ENCODE measurements around the gene SLA2. TPM values are rescaled to one million over a fixed set of nuclear protein-coding genes. Genes with fewer than 3 reads are reported as not detected.

The SLA2 gene
- polyA plus RNA-seq, 1 donor from 2014 or later = 0.33 TPM

DNA sequence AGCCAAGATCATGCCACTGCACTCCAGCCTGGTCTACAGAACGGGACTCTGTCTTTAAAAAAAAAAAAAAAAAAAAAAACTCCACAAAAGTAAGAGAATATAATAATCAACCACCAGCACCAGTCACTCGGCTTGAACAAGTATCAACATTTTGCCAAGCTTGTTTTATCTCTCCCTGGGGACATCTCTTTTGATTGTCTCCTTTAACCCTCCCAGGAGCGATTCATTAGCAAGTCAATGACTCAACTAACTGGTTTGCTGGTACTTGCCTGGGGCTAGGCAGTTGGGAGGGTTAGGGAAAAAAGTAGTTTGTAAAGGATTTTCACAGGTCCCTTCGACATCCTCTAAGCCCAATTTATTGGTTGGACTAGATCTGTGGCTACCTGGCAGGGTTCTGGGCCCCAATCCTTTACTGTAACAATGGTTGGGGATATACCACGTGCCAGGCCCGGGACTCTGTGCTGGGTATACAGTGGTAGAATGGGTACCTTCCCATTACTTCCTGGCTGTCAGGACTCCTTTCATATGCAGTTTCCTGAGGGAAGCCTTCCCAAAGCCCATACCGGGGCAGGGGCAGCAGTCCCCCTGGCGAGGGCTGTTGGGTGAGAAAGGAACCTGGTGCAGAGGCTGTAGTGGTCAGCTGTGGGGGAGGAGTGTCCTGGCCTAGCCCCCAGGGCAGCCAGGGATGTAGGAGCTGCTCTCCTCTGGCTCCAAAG lies 60.4 kb downstream of the SLA2 start:
- Histone ChIP-seq H2AFZ (ENCODE audit: low read depth, low read length) (no peak overlapping the region), H3K4me3 (ENCODE audit: low read length) (no peak overlapping the region), H3K27ac (ENCODE audit: low read length) (no peak overlapping the region), H4K20me1 (ENCODE audit: insufficient read depth) (no peaks in the 10 kb centered on the region), H3K79me2 (replicated peaks; ENCODE audit: insufficient read depth, low read length) (no peaks in the 10 kb centered on the region), H3K9me2 (ENCODE audit: insufficient read depth, low read length) (no peaks in the 10 kb centered on the region), H3K9me3 (ENCODE audit: low read length) (no peaks in the 10 kb centered on the region), H3K4me2 (ENCODE audit: low read length) (no peak overlapping the region), H3K36me3 (ENCODE audit: insufficient read depth, low read length) (no peaks in the 10 kb centered on the region), H3K9ac (ENCODE audit: low read length) (no peak overlapping the region), H3K27me3 (ENCODE audit: insufficient read depth, low read depth, low read length) (no peaks in the 10 kb centered on the region), H3F3A (ENCODE audit: insufficient read depth, low read length, poor library complexity, severe bottlenecking) (no peaks in the 10 kb centered on the region)
- TF ChIP-seq MXI1 (conservative IDR thresholded peaks at IDR 0.05; ENCODE audit: poor library complexity, severe bottlenecking) = no peak
- TF ChIP-seq POLR2AphosphoS5 (IDR thresholded peaks at IDR 0.05) = no peak
- TF ChIP-seq, protein P1, sequence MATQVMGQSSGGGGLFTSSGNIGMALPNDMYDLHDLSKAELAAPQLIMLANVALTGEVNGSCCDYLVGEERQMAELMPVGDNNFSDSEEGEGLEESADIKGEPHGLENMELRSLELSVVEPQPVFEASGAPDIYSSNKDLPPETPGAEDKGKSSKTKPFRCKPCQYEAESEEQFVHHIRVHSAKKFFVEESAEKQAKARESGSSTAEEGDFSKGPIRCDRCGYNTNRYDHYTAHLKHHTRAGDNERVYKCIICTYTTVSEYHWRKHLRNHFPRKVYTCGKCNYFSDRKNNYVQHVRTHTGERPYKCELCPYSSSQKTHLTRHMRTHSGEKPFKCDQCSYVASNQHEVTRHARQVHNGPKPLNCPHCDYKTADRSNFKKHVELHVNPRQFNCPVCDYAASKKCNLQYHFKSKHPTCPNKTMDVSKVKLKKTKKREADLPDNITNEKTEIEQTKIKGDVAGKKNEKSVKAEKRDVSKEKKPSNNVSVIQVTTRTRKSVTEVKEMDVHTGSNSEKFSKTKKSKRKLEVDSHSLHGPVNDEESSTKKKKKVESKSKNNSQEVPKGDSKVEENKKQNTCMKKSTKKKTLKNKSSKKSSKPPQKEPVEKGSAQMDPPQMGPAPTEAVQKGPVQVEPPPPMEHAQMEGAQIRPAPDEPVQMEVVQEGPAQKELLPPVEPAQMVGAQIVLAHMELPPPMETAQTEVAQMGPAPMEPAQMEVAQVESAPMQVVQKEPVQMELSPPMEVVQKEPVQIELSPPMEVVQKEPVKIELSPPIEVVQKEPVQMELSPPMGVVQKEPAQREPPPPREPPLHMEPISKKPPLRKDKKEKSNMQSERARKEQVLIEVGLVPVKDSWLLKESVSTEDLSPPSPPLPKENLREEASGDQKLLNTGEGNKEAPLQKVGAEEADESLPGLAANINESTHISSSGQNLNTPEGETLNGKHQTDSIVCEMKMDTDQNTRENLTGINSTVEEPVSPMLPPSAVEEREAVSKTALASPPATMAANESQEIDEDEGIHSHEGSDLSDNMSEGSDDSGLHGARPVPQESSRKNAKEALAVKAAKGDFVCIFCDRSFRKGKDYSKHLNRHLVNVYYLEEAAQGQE (IDR thresholded peaks at IDR 0.05; ENCODE audit: borderline replicate concordance) = no peak
- TF ChIP-seq TAF1 (IDR thresholded peaks at IDR 0.05; ENCODE audit: low read depth) = no peak
- TF ChIP-seq EP300 (conservative IDR thresholded peaks at IDR 0.05; ENCODE audit: poor library complexity, severe bottlenecking) = no peak
- TF ChIP-seq SMC3 (conservative IDR thresholded peaks at IDR 0.05; ENCODE audit: poor library complexity) = no peak
- no peak for TF ChIP-seq EZH2 (IDR thresholded peaks at IDR 0.05; ENCODE audit: borderline replicate concordance, insufficient read depth, low read length, poor library complexity, severe bottlenecking)

DNA sequence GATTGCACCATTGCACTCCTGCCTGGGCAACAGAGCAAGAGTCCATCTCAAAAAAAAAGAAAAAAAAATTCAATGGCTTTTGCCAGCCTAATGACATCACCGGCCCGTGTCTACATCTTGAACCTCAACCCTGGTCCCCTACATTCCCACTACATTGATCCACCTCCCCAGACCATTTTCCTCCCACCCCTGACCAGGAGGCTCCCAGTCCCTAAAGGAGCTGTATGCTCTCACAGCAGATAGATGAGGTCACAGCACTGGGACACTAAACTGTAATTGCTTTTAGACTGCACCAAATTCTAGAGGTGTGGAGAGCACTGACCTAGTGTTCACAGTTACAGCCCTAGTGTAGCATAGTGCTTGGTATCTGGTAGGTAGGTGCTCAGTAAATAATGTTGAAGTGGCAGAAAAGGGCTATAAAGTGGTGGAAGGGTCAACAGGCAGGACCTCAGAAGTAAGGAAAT lies 61.9 kb downstream of the SLA2 start:
- H2AFZ ChIP-seq (ENCODE audit: low read depth, low read length) = no peak overlapping the region
- no peaks in the 10 kb centered on the region for H4K20me1 ChIP-seq (ENCODE audit: insufficient read depth)
- no peaks in the 10 kb centered on the region for H3K27me3 ChIP-seq (ENCODE audit: insufficient read depth, low read depth, low read length)
- H3K9ac ChIP-seq (ENCODE audit: low read length) = no peak overlapping the region
- H3K27ac ChIP-seq (ENCODE audit: low read length) = no peak overlapping the region
- TF ChIP-seq RAD21 (conservative IDR thresholded peaks at IDR 0.05) (no peak), EZH2 (IDR thresholded peaks at IDR 0.05; ENCODE audit: borderline replicate concordance, insufficient read depth, low read length, poor library complexity, severe bottlenecking) (no peak), EP300 (conservative IDR thresholded peaks at IDR 0.05; ENCODE audit: poor library complexity, severe bottlenecking) (no peak), SMC3 (conservative IDR thresholded peaks at IDR 0.05; ENCODE audit: poor library complexity) (no peak), MXI1 (conservative IDR thresholded peaks at IDR 0.05; ENCODE audit: poor library complexity, severe bottlenecking) (no peak), TAF1 (IDR thresholded peaks at IDR 0.05; ENCODE audit: low read depth) (no peak), POLR2AphosphoS5 (IDR thresholded peaks at IDR 0.05) (no peak)
- TF ChIP-seq, protein P1 (IDR thresholded peaks at IDR 0.05; ENCODE audit: borderline replicate concordance) = no peak
- TF ChIP-seq, protein P2, sequence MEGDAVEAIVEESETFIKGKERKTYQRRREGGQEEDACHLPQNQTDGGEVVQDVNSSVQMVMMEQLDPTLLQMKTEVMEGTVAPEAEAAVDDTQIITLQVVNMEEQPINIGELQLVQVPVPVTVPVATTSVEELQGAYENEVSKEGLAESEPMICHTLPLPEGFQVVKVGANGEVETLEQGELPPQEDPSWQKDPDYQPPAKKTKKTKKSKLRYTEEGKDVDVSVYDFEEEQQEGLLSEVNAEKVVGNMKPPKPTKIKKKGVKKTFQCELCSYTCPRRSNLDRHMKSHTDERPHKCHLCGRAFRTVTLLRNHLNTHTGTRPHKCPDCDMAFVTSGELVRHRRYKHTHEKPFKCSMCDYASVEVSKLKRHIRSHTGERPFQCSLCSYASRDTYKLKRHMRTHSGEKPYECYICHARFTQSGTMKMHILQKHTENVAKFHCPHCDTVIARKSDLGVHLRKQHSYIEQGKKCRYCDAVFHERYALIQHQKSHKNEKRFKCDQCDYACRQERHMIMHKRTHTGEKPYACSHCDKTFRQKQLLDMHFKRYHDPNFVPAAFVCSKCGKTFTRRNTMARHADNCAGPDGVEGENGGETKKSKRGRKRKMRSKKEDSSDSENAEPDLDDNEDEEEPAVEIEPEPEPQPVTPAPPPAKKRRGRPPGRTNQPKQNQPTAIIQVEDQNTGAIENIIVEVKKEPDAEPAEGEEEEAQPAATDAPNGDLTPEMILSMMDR (IDR thresholded peaks at IDR 0.05; ENCODE audit: poor library complexity, severe bottlenecking) = no peak
- no peaks in the 10 kb centered on the region for H3K79me2 ChIP-seq (replicated peaks; ENCODE audit: insufficient read depth, low read length)
- H3K4me2 ChIP-seq (ENCODE audit: low read length) = no peak overlapping the region
- no peaks in the 10 kb centered on the region for H3K36me3 ChIP-seq (ENCODE audit: insufficient read depth, low read length)
- H3F3A ChIP-seq (ENCODE audit: insufficient read depth, low read length, poor library complexity, severe bottlenecking) = no peaks in the 10 kb centered on the region
- H3K4me3 ChIP-seq (ENCODE audit: low read length) = no peak overlapping the region
- H3K9me2 ChIP-seq (ENCODE audit: insufficient read depth, low read length) = no peaks in the 10 kb centered on the region
- no peaks in the 10 kb centered on the region for H3K9me3 ChIP-seq (ENCODE audit: low read length)

All from neural cell (in vitro differentiated cells).